Trophoblast cell (in vitro differentiated cells and primary cell): Measurements from ENCODE around the gene METAP1D.

Experiments used
- DNase-seq, 2 donors: peaks; one replicate each; pipeline ENCODE4 v3.0.0-alpha.2; 2016
- H2AFZ ChIP-seq: 2 replicates; pipeline ENCODE4 v1.6.1; 2013; ENCODE audit warnings: low read length, moderate library complexity, mild to moderate bottlenecking; ENCODE audit not compliant: insufficient read depth, poor library complexity
- H2AK5ac ChIP-seq: 2 replicates; pipeline ENCODE4 v1.6.1; 2013; ENCODE audit warnings: mild to moderate bottlenecking, low read length
- H2BK120ac ChIP-seq: 2 replicates; pipeline ENCODE4 v1.6.1; 2013; ENCODE audit warnings: low read length, mild to moderate bottlenecking, moderate library complexity; ENCODE audit not compliant: insufficient read depth, poor library complexity
- H2BK12ac ChIP-seq: 2 replicates; pipeline ENCODE4 v1.6.1; 2013; ENCODE audit warnings: mild to moderate bottlenecking, low read length, moderate library complexity
- H2BK5ac ChIP-seq: 2 replicates; pipeline ENCODE4 v1.6.1; 2013; ENCODE audit warnings: low read length, low read depth, moderate library complexity, mild to moderate bottlenecking; ENCODE audit not compliant: poor library complexity
- H3K14ac ChIP-seq: 2 replicates; pipeline ENCODE4 v1.6.1; 2013; ENCODE audit warnings: mild to moderate bottlenecking, low read length
- H3K18ac ChIP-seq: 2 replicates; pipeline ENCODE4 v1.6.1; 2013; ENCODE audit warnings: mild to moderate bottlenecking, low read length
- H3K23ac ChIP-seq: 2 replicates; pipeline ENCODE4 v1.6.1; 2013; ENCODE audit warnings: low read length
- H3K27ac ChIP-seq: 2 replicates; pipeline ENCODE4 v1.5.1; 2013; ENCODE audit warnings: low read depth, mild to moderate bottlenecking, inconsistent platforms, low read length, moderate library complexity
- H3K27me3 ChIP-seq: 2 replicates; pipeline ENCODE4 v1.6.1; 2013; ENCODE audit warnings: inconsistent platforms, mild to moderate bottlenecking, low read length, moderate library complexity; ENCODE audit not compliant: insufficient read depth
- H3K36me3 ChIP-seq, 2 experiments: 1 replicate in 1 of 2; 2 replicates in 1 of 2; pipeline ENCODE4 v1.6.1; 2013; ENCODE audit warnings: low read length in 2 of 2, mild to moderate bottlenecking in 2 of 2, moderate library complexity in 1 of 2; ENCODE audit not compliant: insufficient read depth in 2 of 2, control insufficient read depth in 1 of 2
- H3K4ac ChIP-seq: 2 replicates; pipeline ENCODE4 v1.6.1; 2013; ENCODE audit warnings: low read depth, mild to moderate bottlenecking, low read length, moderate library complexity
- H3K4me1 ChIP-seq, 2 experiments: 1 replicate in 1 of 2; 2 replicates in 1 of 2; pipeline ENCODE4 v1.6.1; 2013; ENCODE audit warnings: low read length in 2 of 2, mild to moderate bottlenecking in 2 of 2, moderate library complexity in 1 of 2; ENCODE audit not compliant: insufficient read depth in 2 of 2, control insufficient read depth in 1 of 2
- H3K4me2 ChIP-seq: 2 replicates; pipeline ENCODE4 v1.6.1; 2013; ENCODE audit warnings: inconsistent platforms, mild to moderate bottlenecking, low read length, moderate library complexity
- H3K4me3 ChIP-seq: 2 replicates; pipeline ENCODE4 v1.5.1; 2013; ENCODE audit warnings: mild to moderate bottlenecking, low read depth, low read length, inconsistent platforms
- H3K79me1 ChIP-seq: one replicate; pipeline ENCODE4 v1.6.1; 2013; ENCODE audit warnings: low read length
- H3K79me2 ChIP-seq: 2 replicates; pipeline ENCODE4 v1.6.1; 2013; ENCODE audit warnings: low read length, mild to moderate bottlenecking; ENCODE audit not compliant: control insufficient read depth, insufficient read depth, poor library complexity
- H3K9ac ChIP-seq: 2 replicates; pipeline ENCODE4 v1.6.1; 2013; ENCODE audit warnings: mild to moderate bottlenecking, low read length
- H3K9me3 ChIP-seq: 2 replicates; pipeline ENCODE4 v1.6.1; 2013; ENCODE audit warnings: low read depth, mild to moderate bottlenecking, control low read depth, inconsistent platforms, low read length; ENCODE audit not compliant: insufficient read depth
- H4K12ac ChIP-seq: 2 replicates; pipeline ENCODE4 v1.6.1; 2013; ENCODE audit warnings: low read depth, mild to moderate bottlenecking, low read length, moderate library complexity
- H4K8ac ChIP-seq: 2 replicates; pipeline ENCODE4 v1.6.1; 2013; ENCODE audit warnings: low read depth, mild to moderate bottlenecking, low read length, moderate library complexity
- H4K91ac ChIP-seq: one replicate; pipeline ENCODE4 v1.6.1; 2013; ENCODE audit warnings: low read depth, mild to moderate bottlenecking, low read length, moderate library complexity
- WGBS: extraction: QIAGEN DNeasy Blood & Tissue Kit; methylation state at CpG from one replicate; pipeline ENCODE4 v1.1.7; 2013; ENCODE audit warnings: missing lambda C conversion rate; ENCODE audit not compliant: insufficient read length, insufficient coverage; ENCODE audit errors: extremely low coverage; 5-methylcytosine and 5-hydroxymethylcytosine counted together

Gene METAP1D

GRCh38 chr2:172094294-172095145 is 94.8 kb downstream of the METAP1D start:
- H3K14ac ChIP-seq = peak overlapping the region; percentile 98
- no peak overlapping the region for H3K23ac ChIP-seq
- peak overlapping the region; percentile 81 for H3K4me2 ChIP-seq
- peak overlapping the region; percentile 91 for H3K4ac ChIP-seq
- H3K79me2 ChIP-seq = peaks cover 21% of the 10 kb centered on the region
- peak overlapping the region; percentile 56 for H2BK12ac ChIP-seq
- peak overlapping the region; percentile 94 for H3K18ac ChIP-seq
- peak overlapping the region; percentile 99 for H2BK120ac ChIP-seq
- peak overlapping the region; percentile 71 for H3K4me3 ChIP-seq
- no peak for DNase-seq
- H3K36me3 ChIP-seq = peaks cover 3 to 5% of the 10 kb centered on the region in 2 experiments
- H3K27me3 ChIP-seq = no peaks in the 10 kb centered on the region
- peaks cover 54% of the 10 kb centered on the region for H3K79me1 ChIP-seq
- H2BK5ac ChIP-seq = peak overlapping the region; percentile 94
- peak overlapping the region; percentile 100 for H3K27ac ChIP-seq
- H3K9ac ChIP-seq = peak overlapping the region; percentile 83
- H3K4me1 ChIP-seq = peaks cover 27 to 37% of the 10 kb centered on the region in 2 experiments
- H3K9me3 ChIP-seq = no peaks in the 10 kb centered on the region
- H2AK5ac ChIP-seq = peak overlapping the region; percentile 89
- no CpG with 5 or more reads among the region's 66 CpGs for WGBS
- peak overlapping the region; percentile 78 for H2AFZ ChIP-seq
- peak overlapping the region; percentile 86 for H4K12ac ChIP-seq
- H4K8ac ChIP-seq = peak overlapping the region; percentile 96
- peak overlapping the region; percentile 96 for H4K91ac ChIP-seq

GRCh38 chr2:172095146-172095904 is 95.6 kb downstream of the METAP1D start:
- Histone ChIP-seq H3K14ac (peak overlapping the region; percentile 98), H4K12ac (peak overlapping the region; percentile 86), H2AK5ac (peak overlapping the region; percentile 89), H3K23ac (no peak overlapping the region), H2BK5ac (peak overlapping the region; percentile 98), H3K79me2 (peaks cover 27% of the 10 kb centered on the region), H3K18ac (peak overlapping the region; percentile 94), H4K91ac (peak overlapping the region; percentile 96), H2BK120ac (peak overlapping the region; percentile 99), H3K36me3 (peaks cover 8 to 9% of the 10 kb centered on the region in 2 experiments), H3K4me3 (peak overlapping the region; percentile 71), H3K4me2 (peak overlapping the region; percentile 81), H2AFZ (peak overlapping the region; percentile 78), H3K27ac (peak overlapping the region; percentile 100), H3K79me1 (peaks cover 57% of the 10 kb centered on the region), H3K9ac (peak overlapping the region; percentile 83), H3K9me3 (no peaks in the 10 kb centered on the region), H3K4me1 (peaks cover 20 to 30% of the 10 kb centered on the region in 2 experiments), H3K27me3 (no peaks in the 10 kb centered on the region), H4K8ac (peak overlapping the region; percentile 96), H3K4ac (peak overlapping the region; percentile 91), H2BK12ac (peak overlapping the region; percentile 39)
- peak; percentile 81 to 89 for DNase-seq
- no CpG with 5 or more reads among the region's 51 CpGs for WGBS

GRCh38 chr2:172095905-172096625 is 96.3 kb downstream of the METAP1D start:
- peak overlapping the region; percentile 7 for H2BK12ac ChIP-seq
- peak overlapping the region; percentile 98 for H2BK5ac ChIP-seq
- H3K36me3 ChIP-seq = peaks cover 16% of the 10 kb centered on the region in 2 experiments
- DNase-seq = no peak
- peak overlapping the region; percentile 81 for H3K4me2 ChIP-seq
- peak overlapping the region; percentile 42 for H3K14ac ChIP-seq
- peak overlapping the region; percentile 97 for H2BK120ac ChIP-seq
- WGBS = no CpG with 5 or more reads among the region's 40 CpGs
- peak overlapping the region; percentile 4 for H3K4ac ChIP-seq
- peaks cover 16 to 23% of the 10 kb centered on the region in 2 experiments for H3K4me1 ChIP-seq
- peak overlapping the region; percentile 74 for H4K12ac ChIP-seq
- peaks cover 59% of the 10 kb centered on the region for H3K79me1 ChIP-seq
- H3K4me3 ChIP-seq = peak overlapping the region; percentile 68
- peak overlapping the region; percentile 95 for H4K91ac ChIP-seq
- peak overlapping the region; percentile 100 for H3K27ac ChIP-seq
- peak overlapping the region; percentile 85 for H3K18ac ChIP-seq
- no peaks in the 10 kb centered on the region for H3K27me3 ChIP-seq
- no peak overlapping the region for H3K23ac ChIP-seq
- no peaks in the 10 kb centered on the region for H3K9me3 ChIP-seq
- peak overlapping the region; percentile 89 for H2AFZ ChIP-seq
- H3K9ac ChIP-seq = peak overlapping the region; percentile 77
- peak overlapping the region; percentile 3 for H2AK5ac ChIP-seq
- peak overlapping the region; percentile 96 for H4K8ac ChIP-seq
- H3K79me2 ChIP-seq = peaks cover 31% of the 10 kb centered on the region
